ENCODE results near the gene TMC3. TPM values are rescaled to one million over a fixed set of nuclear protein-coding genes. Genes with fewer than 3 reads are reported as not detected.

Gene TMC3
- not detected for total RNA-seq
- polyA plus RNA-seq (ENCODE audit: insufficient read depth, low read depth, low replicate concordance), result not detected
- long read RNA-seq, donor 1, result 0 reads
- long read RNA-seq, donor 2, result 0 reads
- long read RNA-seq, donor 3, result 0 reads
- long read RNA-seq, donor 4, result 0 reads
- long read RNA-seq, donor 5, result 0 reads
- long read RNA-seq, donor 6, result 0 reads
- long read RNA-seq, donor 7, result 0 reads
- long read RNA-seq, donor 8, result 0 reads
- long read RNA-seq, donor 9, result 0 reads
- long read RNA-seq, donor 10, result 0 reads

DNA sequence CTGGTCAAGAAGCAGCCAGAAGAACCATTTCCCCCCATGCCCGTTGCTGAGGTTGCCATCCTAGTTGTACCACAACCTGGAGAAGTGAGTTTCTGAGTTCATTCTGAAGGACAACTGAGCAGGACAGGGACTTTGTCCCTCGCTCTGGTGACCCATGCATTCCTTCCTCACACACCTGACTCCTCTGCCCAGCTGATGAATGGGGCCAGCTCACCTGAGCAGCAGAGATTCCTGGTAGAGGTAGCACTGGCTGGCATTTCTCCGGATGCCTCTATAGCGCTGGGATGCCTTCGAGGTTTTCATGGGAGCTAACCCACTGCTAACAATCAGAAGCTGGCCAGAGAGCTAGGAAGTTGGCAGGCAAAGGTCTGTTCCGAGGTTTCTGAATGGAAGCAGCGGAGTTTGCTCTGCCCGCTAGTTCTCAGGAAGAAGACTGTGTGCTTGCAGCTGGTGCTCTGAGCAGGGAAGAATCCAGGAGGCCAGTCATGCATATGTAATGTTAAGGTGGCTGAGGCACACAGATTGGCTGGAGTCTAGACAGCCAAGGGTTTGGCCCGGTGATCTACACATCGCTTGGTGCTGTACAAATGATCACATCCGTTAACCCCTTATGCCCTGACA, at the start of gene TMC3:
TSS of gene TMC3 (minus strand) at position 439 of the 621 bp plus-strand sequence. CDS start at position 303, 136 bp downstream.
- Histone ChIP-seq H3K36me3 (ENCODE audit: control insufficient read depth in 2 of 3, insufficient read depth in 3 of 3, low read length in 3 of 3) (no peaks in the 10 kb centered on the region), H3K9me3 (ENCODE audit: control insufficient read depth in 2 of 3, insufficient read depth in 1 of 3, low read length in 3 of 3) (no peaks in the 10 kb centered on the region), H3K4me1 (ENCODE audit: control insufficient read depth in 2 of 3, insufficient read depth in 2 of 3, low read depth in 1 of 3, low read length in 3 of 3) (peaks cover 0 to 4% (median 0%) of the 10 kb centered on the region in 3 donors), H3K27me3 (ENCODE audit: control insufficient read depth, insufficient read depth, low read length) (no peaks in the 10 kb centered on the region), H3K4me3 (ENCODE audit: low read length in 3 of 3) (no peak within 1 kb of the TSS), H3K27ac (ENCODE audit: low read depth in 2 of 2, low read length in 2 of 2) (no peak within 1 kb of the TSS), H3K9ac (ENCODE audit: low read length in 3 of 3) (no peak within 1 kb of the TSS)
- FAIRE-seq, result no peak
- no peak for TF ChIP-seq CTCF (IDR thresholded peaks at IDR 0.05; ENCODE audit: borderline replicate concordance, extremely low read depth, insufficient read depth)
- peak in 4 of 5 donors; percentile 43 to 78 (median 64) for DNase-seq
- intact Hi-C loops (cut with DNase I), result no loop called here

DNA sequence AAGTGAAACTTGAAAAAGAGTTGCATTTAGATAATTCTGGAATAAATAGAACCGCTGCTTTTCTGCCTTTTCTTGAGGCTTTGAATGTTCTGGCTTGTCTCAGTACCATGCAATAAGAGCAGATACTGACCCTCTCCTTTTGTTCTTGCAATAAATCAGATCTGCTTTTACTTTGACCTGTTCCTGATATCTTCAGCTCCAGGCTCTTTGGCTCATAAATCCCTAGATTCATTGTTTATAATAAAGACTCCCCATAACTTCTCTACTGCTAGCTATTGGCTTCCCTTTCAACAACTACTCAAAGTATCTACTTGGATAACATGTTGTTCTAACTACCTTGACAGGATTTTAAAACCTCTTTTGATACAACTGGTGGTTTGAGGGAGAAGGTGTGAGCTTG, 47.4 kb upstream of the TMC3 start:
- no peaks in the 10 kb centered on the region for H3K9me3 ChIP-seq (ENCODE audit: control insufficient read depth in 2 of 3, insufficient read depth in 1 of 3, low read length in 3 of 3)
- FAIRE-seq (no peak), DNase-seq (peak in 2 of 5 donors; percentile 51 to 65)
- no peaks in the 10 kb centered on the region for H3K36me3 ChIP-seq (ENCODE audit: control insufficient read depth in 2 of 3, insufficient read depth in 3 of 3, low read length in 3 of 3)
- no peak overlapping the region for H3K27ac ChIP-seq (ENCODE audit: low read depth in 2 of 2, low read length in 2 of 2)
- no peak for TF ChIP-seq CTCF (IDR thresholded peaks at IDR 0.05; ENCODE audit: borderline replicate concordance, extremely low read depth, insufficient read depth)
- H3K4me1 ChIP-seq (ENCODE audit: control insufficient read depth in 2 of 3, insufficient read depth in 2 of 3, low read depth in 1 of 3, low read length in 3 of 3), result peaks cover 0 to 3% (median 0%) of the 10 kb centered on the region in 3 donors
- no peak overlapping the region for H3K9ac ChIP-seq (ENCODE audit: low read length in 3 of 3)
- no peaks in the 10 kb centered on the region for H3K27me3 ChIP-seq (ENCODE audit: control insufficient read depth, insufficient read depth, low read length)
- H3K4me3 ChIP-seq (ENCODE audit: low read length in 3 of 3), result no peak overlapping the region
- intact Hi-C loops (cut with DNase I), result no loop called here

- no peak overlapping the region for H3K4me3 ChIP-seq (ENCODE audit: low read length in 3 of 3)
- no peak for FAIRE-seq
- no peaks in the 10 kb centered on the region for H3K9me3 ChIP-seq (ENCODE audit: control insufficient read depth in 2 of 3, insufficient read depth in 1 of 3, low read length in 3 of 3)
- H3K4me1 ChIP-seq (ENCODE audit: control insufficient read depth in 2 of 3, insufficient read depth in 2 of 3, low read depth in 1 of 3, low read length in 3 of 3), result peaks cover 0 to 3% (median 0%) of the 10 kb centered on the region in 3 donors
- no peak for TF ChIP-seq CTCF (IDR thresholded peaks at IDR 0.05; ENCODE audit: borderline replicate concordance, extremely low read depth, insufficient read depth)
- no peak overlapping the region for H3K27ac ChIP-seq (ENCODE audit: low read depth in 2 of 2, low read length in 2 of 2)
- intact Hi-C loops (cut with DNase I), result no loop called here
- no peak overlapping the region for H3K9ac ChIP-seq (ENCODE audit: low read length in 3 of 3)
- DNase-seq, result peak in 3 of 5 donors; percentile 67 to 90 (median 87)
- H3K27me3 ChIP-seq (ENCODE audit: control insufficient read depth, insufficient read depth, low read length), result no peaks in the 10 kb centered on the region
- no peaks in the 10 kb centered on the region for H3K36me3 ChIP-seq (ENCODE audit: control insufficient read depth in 2 of 3, insufficient read depth in 3 of 3, low read length in 3 of 3)
These were observed 45.4 kb upstream of the TMC3 start for GRCh38 chr15:81419332-81419943.
